IMR-90 (cell line): ENCODE results near the gene PSMA7.

ENCODE experiments used
- BHLHE40 ChIP-seq: fragments of 150-350 bp; IDR thresholded peaks from 2 replicates; pipeline ENCODE4 v1.6.1; 2016; ENCODE audit warnings: mild to moderate bottlenecking, low read depth, low read length
- CHD1 ChIP-seq: IDR thresholded peaks from 2 replicates; pipeline ENCODE4 v1.6.1; 2012; ENCODE audit warnings: low read depth, low read length, improper control_type of control experiment
- POLR2A ChIP-seq: IDR thresholded peaks from 2 replicates; pipeline ENCODE4 v1.6.1; 2012; ENCODE audit warnings: mild to moderate bottlenecking, low read depth, low read length
- RFX5 ChIP-seq: IDR thresholded peaks from 2 replicates; pipeline ENCODE4 v1.8.0; 2012; ENCODE audit warnings: low read depth, mild to moderate bottlenecking, low read length, moderate library complexity
- SMC3 ChIP-seq: fragments of 150-350 bp; IDR thresholded peaks from 2 replicates; pipeline ENCODE4 v1.6.1; 2016; ENCODE audit warnings: low read depth, mild to moderate bottlenecking, antibody characterized with exemption, low read length, moderate library complexity
- TF ChIP-seq, protein P1 (sequence below): conservative IDR thresholded peaks from 2 replicates; pipeline ENCODE4 v1.5.1; 2012; ENCODE audit warnings: mild to moderate bottlenecking, low read depth, low read length, improper control_type of control experiment
- TF ChIP-seq, protein P2 (sequence below): fragments of 150-350 bp; IDR thresholded peaks from 2 replicates; pipeline ENCODE4 v1.6.1; 2017; ENCODE audit warnings: mild to moderate bottlenecking, antibody characterized with exemption, low read length, low read depth
- TF ChIP-seq, protein P3 (sequence below): fragments of 150-350 bp; IDR thresholded peaks from 2 replicates; pipeline ENCODE4 v1.6.1; 2016; ENCODE audit warnings: low read depth, mild to moderate bottlenecking, low read length, moderate library complexity, borderline replicate concordance

DNA sequence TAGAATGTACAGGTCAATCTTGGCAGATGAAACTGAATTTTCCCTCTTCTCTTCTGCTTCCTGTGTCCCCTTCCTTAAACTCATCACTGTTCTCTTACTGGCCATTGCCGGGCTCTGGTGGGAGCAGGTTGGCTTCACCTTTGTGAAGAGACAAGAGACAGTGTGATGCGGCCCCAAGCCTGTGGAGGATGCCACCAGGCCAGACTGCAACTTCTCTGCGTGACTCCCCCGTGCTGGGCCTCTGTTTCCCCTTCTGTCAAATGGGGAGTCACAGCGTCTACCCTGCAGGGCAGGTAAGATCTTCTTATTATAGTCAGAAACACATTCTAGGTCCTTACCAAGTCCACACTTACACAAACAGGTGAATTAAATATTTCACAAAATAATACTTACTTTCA lies 22.8 kb downstream of the PSMA7 start:
- TF ChIP-seq, protein P1, sequence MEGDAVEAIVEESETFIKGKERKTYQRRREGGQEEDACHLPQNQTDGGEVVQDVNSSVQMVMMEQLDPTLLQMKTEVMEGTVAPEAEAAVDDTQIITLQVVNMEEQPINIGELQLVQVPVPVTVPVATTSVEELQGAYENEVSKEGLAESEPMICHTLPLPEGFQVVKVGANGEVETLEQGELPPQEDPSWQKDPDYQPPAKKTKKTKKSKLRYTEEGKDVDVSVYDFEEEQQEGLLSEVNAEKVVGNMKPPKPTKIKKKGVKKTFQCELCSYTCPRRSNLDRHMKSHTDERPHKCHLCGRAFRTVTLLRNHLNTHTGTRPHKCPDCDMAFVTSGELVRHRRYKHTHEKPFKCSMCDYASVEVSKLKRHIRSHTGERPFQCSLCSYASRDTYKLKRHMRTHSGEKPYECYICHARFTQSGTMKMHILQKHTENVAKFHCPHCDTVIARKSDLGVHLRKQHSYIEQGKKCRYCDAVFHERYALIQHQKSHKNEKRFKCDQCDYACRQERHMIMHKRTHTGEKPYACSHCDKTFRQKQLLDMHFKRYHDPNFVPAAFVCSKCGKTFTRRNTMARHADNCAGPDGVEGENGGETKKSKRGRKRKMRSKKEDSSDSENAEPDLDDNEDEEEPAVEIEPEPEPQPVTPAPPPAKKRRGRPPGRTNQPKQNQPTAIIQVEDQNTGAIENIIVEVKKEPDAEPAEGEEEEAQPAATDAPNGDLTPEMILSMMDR: no peak
- TF ChIP-seq CHD1 (no peak), POLR2A (no peak), BHLHE40 (no peak), SMC3 (no peak), RFX5 (no peak)
- TF ChIP-seq, protein P2, sequence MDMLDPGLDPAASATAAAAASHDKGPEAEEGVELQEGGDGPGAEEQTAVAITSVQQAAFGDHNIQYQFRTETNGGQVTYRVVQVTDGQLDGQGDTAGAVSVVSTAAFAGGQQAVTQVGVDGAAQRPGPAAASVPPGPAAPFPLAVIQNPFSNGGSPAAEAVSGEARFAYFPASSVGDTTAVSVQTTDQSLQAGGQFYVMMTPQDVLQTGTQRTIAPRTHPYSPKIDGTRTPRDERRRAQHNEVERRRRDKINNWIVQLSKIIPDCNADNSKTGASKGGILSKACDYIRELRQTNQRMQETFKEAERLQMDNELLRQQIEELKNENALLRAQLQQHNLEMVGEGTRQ: no peak
- TF ChIP-seq, protein P3, sequence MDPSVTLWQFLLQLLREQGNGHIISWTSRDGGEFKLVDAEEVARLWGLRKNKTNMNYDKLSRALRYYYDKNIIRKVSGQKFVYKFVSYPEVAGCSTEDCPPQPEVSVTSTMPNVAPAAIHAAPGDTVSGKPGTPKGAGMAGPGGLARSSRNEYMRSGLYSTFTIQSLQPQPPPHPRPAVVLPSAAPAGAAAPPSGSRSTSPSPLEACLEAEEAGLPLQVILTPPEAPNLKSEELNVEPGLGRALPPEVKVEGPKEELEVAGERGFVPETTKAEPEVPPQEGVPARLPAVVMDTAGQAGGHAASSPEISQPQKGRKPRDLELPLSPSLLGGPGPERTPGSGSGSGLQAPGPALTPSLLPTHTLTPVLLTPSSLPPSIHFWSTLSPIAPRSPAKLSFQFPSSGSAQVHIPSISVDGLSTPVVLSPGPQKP: no peak
